ENCODE data around the gene APCDD1L.

DNA sequence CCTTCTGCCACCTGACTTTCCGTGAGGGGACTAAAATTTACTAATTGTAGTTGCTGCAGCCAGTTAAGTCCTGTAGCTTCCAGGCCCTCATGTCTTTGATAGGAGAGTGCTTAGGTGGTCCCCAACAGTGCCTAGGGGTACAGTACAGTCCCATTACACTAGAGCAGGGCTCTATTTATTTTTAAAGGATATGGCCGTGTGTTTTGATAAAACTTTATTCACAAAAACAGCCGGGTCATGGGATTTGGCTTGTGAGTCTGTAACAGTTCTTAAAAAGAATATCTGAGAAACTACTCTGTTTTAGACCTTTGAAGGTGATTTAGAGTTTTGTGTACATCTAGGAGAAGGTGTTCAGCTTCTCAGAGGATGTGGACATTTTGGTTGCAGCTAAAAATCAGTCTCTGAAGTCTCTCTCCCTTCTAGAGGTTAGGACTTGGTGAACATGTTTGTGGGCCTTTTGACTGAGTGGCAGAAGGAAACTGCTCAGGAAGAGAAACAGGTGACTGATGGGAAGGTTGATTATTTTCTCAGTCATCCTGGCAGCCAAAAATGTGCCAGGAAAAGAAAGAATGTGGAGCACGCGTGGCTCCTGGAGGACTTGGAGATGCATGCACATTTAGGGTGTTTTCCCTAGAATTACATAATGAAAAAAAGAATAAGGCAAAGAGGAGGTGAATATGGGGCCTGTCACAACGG is 68.8 kb downstream of the APCDD1L start:
- TF ChIP-seq POLR2A (IDR thresholded peaks at IDR 0.05), result no peak
- TF ChIP-seq, protein P1, sequence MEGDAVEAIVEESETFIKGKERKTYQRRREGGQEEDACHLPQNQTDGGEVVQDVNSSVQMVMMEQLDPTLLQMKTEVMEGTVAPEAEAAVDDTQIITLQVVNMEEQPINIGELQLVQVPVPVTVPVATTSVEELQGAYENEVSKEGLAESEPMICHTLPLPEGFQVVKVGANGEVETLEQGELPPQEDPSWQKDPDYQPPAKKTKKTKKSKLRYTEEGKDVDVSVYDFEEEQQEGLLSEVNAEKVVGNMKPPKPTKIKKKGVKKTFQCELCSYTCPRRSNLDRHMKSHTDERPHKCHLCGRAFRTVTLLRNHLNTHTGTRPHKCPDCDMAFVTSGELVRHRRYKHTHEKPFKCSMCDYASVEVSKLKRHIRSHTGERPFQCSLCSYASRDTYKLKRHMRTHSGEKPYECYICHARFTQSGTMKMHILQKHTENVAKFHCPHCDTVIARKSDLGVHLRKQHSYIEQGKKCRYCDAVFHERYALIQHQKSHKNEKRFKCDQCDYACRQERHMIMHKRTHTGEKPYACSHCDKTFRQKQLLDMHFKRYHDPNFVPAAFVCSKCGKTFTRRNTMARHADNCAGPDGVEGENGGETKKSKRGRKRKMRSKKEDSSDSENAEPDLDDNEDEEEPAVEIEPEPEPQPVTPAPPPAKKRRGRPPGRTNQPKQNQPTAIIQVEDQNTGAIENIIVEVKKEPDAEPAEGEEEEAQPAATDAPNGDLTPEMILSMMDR (IDR thresholded peaks at IDR 0.05), result no peak

All from esophagus squamous epithelium (tissue), 4 donors.